C4-2B (cell line): ENCODE data around the gene RGS7.
"Not testable (repeated sequence)": the region's sequence is repeated elsewhere in the genome, so short reads cannot be mapped to it uniquely, and the experiment has no call there.

Source experiments
- H3K27ac ChIP-seq: fragments of 450-650 bp; 2 replicates; pipeline ENCODE4 v1.5.1; 2017
- CTCF ChIP-seq: fragments of 450-650 bp; conservative IDR thresholded peaks from 2 replicates; pipeline ENCODE4 v1.5.1; 2017; ENCODE audit warnings: mild to moderate bottlenecking
- ZFX ChIP-seq: fragments of 450-650 bp; IDR thresholded peaks from 2 replicates; pipeline ENCODE4 v1.6.1; 2017

Gene RGS7

GRCh38 chr1:240768979-240769378 is 588.0 kb downstream of the RGS7 start:
- no peak overlapping the region for H3K27ac ChIP-seq
- TF ChIP-seq CTCF (peak; percentile 10; the same call in 1 of the 2 replicates), ZFX (no peak)

- no peak overlapping the region for H3K27ac ChIP-seq
- TF ChIP-seq CTCF (no peak), ZFX (no peak)
These were observed 590.2 kb downstream of the RGS7 start for GRCh38 chr1:240766831-240767230.

- no peak for TF ChIP-seq CTCF
- no peak for TF ChIP-seq ZFX
- H3K27ac ChIP-seq, result no peak overlapping the region
These were observed 591.2 kb downstream of the RGS7 start for GRCh38 chr1:240765732-240766363.

- TF ChIP-seq ZFX (no peak), CTCF (no peak)
- no peak overlapping the region for H3K27ac ChIP-seq
These were observed 593.2 kb downstream of the RGS7 start for GRCh38 chr1:240763771-240764170.

GRCh38 chr1:240763095-240763494 is 593.9 kb downstream of the RGS7 start:
- H3K27ac ChIP-seq, result not testable (repeated sequence)

GRCh38 chr1:240762471-240762987 is 594.5 kb downstream of the RGS7 start:
- not testable (repeated sequence) for H3K27ac ChIP-seq

GRCh38 chr1:240758777-240759176 is 598.2 kb downstream of the RGS7 start:
- H3K27ac ChIP-seq, result not testable (repeated sequence)

GRCh38 chr1:240758296-240758695 is 598.7 kb downstream of the RGS7 start:
- no peak overlapping the region for H3K27ac ChIP-seq
- TF ChIP-seq ZFX (no peak), CTCF (no peak)

GRCh38 chr1:240747907-240748306 is 609.1 kb downstream of the RGS7 start:
- TF ChIP-seq CTCF, result no peak
- TF ChIP-seq ZFX, result no peak
- H3K27ac ChIP-seq, result no peak overlapping the region
